ENCODE data around the gene MPC1. TPM values are rescaled to one million over a fixed set of nuclear protein-coding genes. Genes with fewer than 3 reads are reported as not detected.

Gene MPC1
- total and polyA plus RNA-seq, 2 donors from 2014 or later, result 74.1 to 313 TPM

- peaks cover 0 to 14% (median 0%) of the 10 kb centered on the region in 3 donors for H3K4me1 ChIP-seq (ENCODE audit: control insufficient read depth in 2 of 3, insufficient read depth in 2 of 3, low read depth in 1 of 3, low read length in 3 of 3)
- no peak overlapping the region for H3K9ac ChIP-seq (ENCODE audit: low read length in 3 of 3)
- no peaks in the 10 kb centered on the region for H3K27me3 ChIP-seq (ENCODE audit: control insufficient read depth, insufficient read depth, low read length)
- H3K36me3 ChIP-seq (ENCODE audit: control insufficient read depth in 2 of 3, insufficient read depth in 3 of 3, low read length in 3 of 3), result peaks cover 0 to 15% (median 2%) of the 10 kb centered on the region in 3 donors
- FAIRE-seq, result no peak
- H3K4me3 ChIP-seq (ENCODE audit: low read length in 3 of 3), result no peak overlapping the region
- DNase-seq, result no peak
- intact Hi-C loops (cut with DNase I), result no loop called here
- no peaks in the 10 kb centered on the region for H3K9me3 ChIP-seq (ENCODE audit: control insufficient read depth in 2 of 3, insufficient read depth in 1 of 3, low read length in 3 of 3)
- no peak overlapping the region for H3K27ac ChIP-seq (ENCODE audit: low read depth in 2 of 2, low read length in 2 of 2)
- TF ChIP-seq CTCF (IDR thresholded peaks at IDR 0.05; ENCODE audit: borderline replicate concordance, extremely low read depth, insufficient read depth), result no peak
These were observed 47.9 kb downstream of the MPC1 start for GRCh38 chr6:166334878-166335277.

GRCh38 chr6:166333172-166333995 is 49.4 kb downstream of the MPC1 start:
- H3K4me3 ChIP-seq (ENCODE audit: low read length in 3 of 3), result no peak overlapping the region
- peaks cover 0 to 15% (median 4%) of the 10 kb centered on the region in 3 donors for H3K36me3 ChIP-seq (ENCODE audit: control insufficient read depth in 2 of 3, insufficient read depth in 3 of 3, low read length in 3 of 3)
- no peaks in the 10 kb centered on the region for H3K27me3 ChIP-seq (ENCODE audit: control insufficient read depth, insufficient read depth, low read length)
- no peaks in the 10 kb centered on the region for H3K9me3 ChIP-seq (ENCODE audit: control insufficient read depth in 2 of 3, insufficient read depth in 1 of 3, low read length in 3 of 3)
- DNase-seq (no peak), FAIRE-seq (no peak)
- H3K4me1 ChIP-seq (ENCODE audit: control insufficient read depth in 2 of 3, insufficient read depth in 2 of 3, low read depth in 1 of 3, low read length in 3 of 3), result peaks cover 0 to 4% (median 0%) of the 10 kb centered on the region in 3 donors
- no peak for TF ChIP-seq CTCF (IDR thresholded peaks at IDR 0.05; ENCODE audit: borderline replicate concordance, extremely low read depth, insufficient read depth)
- intact Hi-C loops (cut with DNase I), result no loop called here
- no peak overlapping the region for H3K27ac ChIP-seq (ENCODE audit: low read depth in 2 of 2, low read length in 2 of 2)
- no peak overlapping the region for H3K9ac ChIP-seq (ENCODE audit: low read length in 3 of 3)

GRCh38 chr6:166331503-166332415 is 51.0 kb downstream of the MPC1 start:
- Histone ChIP-seq H3K4me1 (ENCODE audit: control insufficient read depth in 2 of 3, insufficient read depth in 2 of 3, low read depth in 1 of 3, low read length in 3 of 3) (peaks cover 0 to 2% (median 0%) of the 10 kb centered on the region in 3 donors), H3K27ac (ENCODE audit: low read depth in 2 of 2, low read length in 2 of 2) (no peak overlapping the region), H3K36me3 (ENCODE audit: control insufficient read depth in 2 of 3, insufficient read depth in 3 of 3, low read length in 3 of 3) (peaks cover 2 to 9% (median 4%) of the 10 kb centered on the region in 3 donors), H3K27me3 (ENCODE audit: control insufficient read depth, insufficient read depth, low read length) (no peaks in the 10 kb centered on the region), H3K9me3 (ENCODE audit: control insufficient read depth in 2 of 3, insufficient read depth in 1 of 3, low read length in 3 of 3) (no peaks in the 10 kb centered on the region), H3K4me3 (ENCODE audit: low read length in 3 of 3) (no peak overlapping the region), H3K9ac (ENCODE audit: low read length in 3 of 3) (no peak overlapping the region)
- TF ChIP-seq CTCF (IDR thresholded peaks at IDR 0.05; ENCODE audit: borderline replicate concordance, extremely low read depth, insufficient read depth), result no peak
- DNase-seq, result no peak
- intact Hi-C loops (cut with DNase I), result no loop called here
- FAIRE-seq, result no peak

Measured in kidney (tissue), 14 donors.